Trophoblast cell (in vitro differentiated cells and primary cell): ENCODE measurements around the gene KIF21B.
A peak's percentile ranks its signal among the peaks of the same experiment; 100 is the strongest.

ENCODE experiments used
- DNase-seq, 2 donors: peaks; one replicate each; pipeline ENCODE4 v3.0.0-alpha.2; 2016
- H2AFZ ChIP-seq: 2 replicates; pipeline ENCODE4 v1.6.1; 2013; ENCODE audit warnings: low read length, moderate library complexity, mild to moderate bottlenecking; ENCODE audit not compliant: insufficient read depth, poor library complexity
- H2AK5ac ChIP-seq: 2 replicates; pipeline ENCODE4 v1.6.1; 2013; ENCODE audit warnings: mild to moderate bottlenecking, low read length
- H2BK120ac ChIP-seq: 2 replicates; pipeline ENCODE4 v1.6.1; 2013; ENCODE audit warnings: low read length, mild to moderate bottlenecking, moderate library complexity; ENCODE audit not compliant: insufficient read depth, poor library complexity
- H2BK12ac ChIP-seq: 2 replicates; pipeline ENCODE4 v1.6.1; 2013; ENCODE audit warnings: mild to moderate bottlenecking, low read length, moderate library complexity
- H2BK5ac ChIP-seq: 2 replicates; pipeline ENCODE4 v1.6.1; 2013; ENCODE audit warnings: low read length, low read depth, moderate library complexity, mild to moderate bottlenecking; ENCODE audit not compliant: poor library complexity
- H3K14ac ChIP-seq: 2 replicates; pipeline ENCODE4 v1.6.1; 2013; ENCODE audit warnings: mild to moderate bottlenecking, low read length
- H3K18ac ChIP-seq: 2 replicates; pipeline ENCODE4 v1.6.1; 2013; ENCODE audit warnings: mild to moderate bottlenecking, low read length
- H3K23ac ChIP-seq: 2 replicates; pipeline ENCODE4 v1.6.1; 2013; ENCODE audit warnings: low read length
- H3K27ac ChIP-seq: 2 replicates; pipeline ENCODE4 v1.5.1; 2013; ENCODE audit warnings: low read depth, mild to moderate bottlenecking, inconsistent platforms, low read length, moderate library complexity
- H3K27me3 ChIP-seq: 2 replicates; pipeline ENCODE4 v1.6.1; 2013; ENCODE audit warnings: inconsistent platforms, mild to moderate bottlenecking, low read length, moderate library complexity; ENCODE audit not compliant: insufficient read depth
- H3K36me3 ChIP-seq, 2 experiments: 1 replicate in 1 of 2; 2 replicates in 1 of 2; pipeline ENCODE4 v1.6.1; 2013; ENCODE audit warnings: low read length in 2 of 2, mild to moderate bottlenecking in 2 of 2, moderate library complexity in 1 of 2; ENCODE audit not compliant: insufficient read depth in 2 of 2, control insufficient read depth in 1 of 2
- H3K4ac ChIP-seq: 2 replicates; pipeline ENCODE4 v1.6.1; 2013; ENCODE audit warnings: low read depth, mild to moderate bottlenecking, low read length, moderate library complexity
- H3K4me1 ChIP-seq, 2 experiments: 1 replicate in 1 of 2; 2 replicates in 1 of 2; pipeline ENCODE4 v1.6.1; 2013; ENCODE audit warnings: low read length in 2 of 2, mild to moderate bottlenecking in 2 of 2, moderate library complexity in 1 of 2; ENCODE audit not compliant: insufficient read depth in 2 of 2, control insufficient read depth in 1 of 2
- H3K4me2 ChIP-seq: 2 replicates; pipeline ENCODE4 v1.6.1; 2013; ENCODE audit warnings: inconsistent platforms, mild to moderate bottlenecking, low read length, moderate library complexity
- H3K4me3 ChIP-seq: 2 replicates; pipeline ENCODE4 v1.5.1; 2013; ENCODE audit warnings: mild to moderate bottlenecking, low read depth, low read length, inconsistent platforms
- H3K79me1 ChIP-seq: one replicate; pipeline ENCODE4 v1.6.1; 2013; ENCODE audit warnings: low read length
- H3K79me2 ChIP-seq: 2 replicates; pipeline ENCODE4 v1.6.1; 2013; ENCODE audit warnings: low read length, mild to moderate bottlenecking; ENCODE audit not compliant: control insufficient read depth, insufficient read depth, poor library complexity
- H3K9ac ChIP-seq: 2 replicates; pipeline ENCODE4 v1.6.1; 2013; ENCODE audit warnings: mild to moderate bottlenecking, low read length
- H3K9me3 ChIP-seq: 2 replicates; pipeline ENCODE4 v1.6.1; 2013; ENCODE audit warnings: low read depth, mild to moderate bottlenecking, control low read depth, inconsistent platforms, low read length; ENCODE audit not compliant: insufficient read depth
- H4K12ac ChIP-seq: 2 replicates; pipeline ENCODE4 v1.6.1; 2013; ENCODE audit warnings: low read depth, mild to moderate bottlenecking, low read length, moderate library complexity
- H4K8ac ChIP-seq: 2 replicates; pipeline ENCODE4 v1.6.1; 2013; ENCODE audit warnings: low read depth, mild to moderate bottlenecking, low read length, moderate library complexity
- H4K91ac ChIP-seq: one replicate; pipeline ENCODE4 v1.6.1; 2013; ENCODE audit warnings: low read depth, mild to moderate bottlenecking, low read length, moderate library complexity
- WGBS: extraction: QIAGEN DNeasy Blood & Tissue Kit; methylation state at CpG from one replicate; pipeline ENCODE4 v1.1.7; 2013; ENCODE audit warnings: missing lambda C conversion rate; ENCODE audit not compliant: insufficient read length, insufficient coverage; ENCODE audit errors: extremely low coverage; 5-methylcytosine and 5-hydroxymethylcytosine counted together

Gene KIF21B

DNA sequence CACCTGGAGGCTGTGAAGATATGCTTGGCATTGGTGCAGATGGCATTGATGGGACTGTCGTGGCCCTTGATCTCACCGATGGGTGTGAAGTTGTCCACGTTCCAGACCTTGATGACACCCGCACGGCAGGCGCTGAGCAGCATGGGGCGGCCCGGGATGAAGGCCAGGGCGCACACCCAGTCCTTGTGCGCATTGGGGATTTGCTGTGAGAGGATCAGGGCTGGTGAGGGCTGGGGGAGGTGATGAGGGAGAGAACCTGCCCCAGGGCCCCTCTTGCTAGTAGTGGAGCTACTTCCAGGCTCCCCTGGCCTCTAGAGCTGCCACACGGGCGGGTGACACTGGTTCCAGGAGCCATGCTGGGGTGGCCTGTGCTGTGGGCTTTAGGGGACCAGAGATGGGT is 48.8 kb downstream of the KIF21B start:
- no CpG with 5 or more reads among the region's 12 CpGs for WGBS
- H4K12ac ChIP-seq: no peak overlapping the region
- no peak overlapping the region for H3K4me2 ChIP-seq
- no peak for DNase-seq
- H3K79me2 ChIP-seq: no peaks in the 10 kb centered on the region
- no peak overlapping the region for H2BK5ac ChIP-seq
- H3K4me1 ChIP-seq: no peaks in the 10 kb centered on the region
- no peaks in the 10 kb centered on the region for H3K36me3 ChIP-seq
- H3K14ac ChIP-seq: no peak overlapping the region
- no peak overlapping the region for H2BK12ac ChIP-seq
- no peak overlapping the region for H3K27ac ChIP-seq
- no peak overlapping the region for H4K91ac ChIP-seq
- H3K4me3 ChIP-seq: no peak overlapping the region
- H2AK5ac ChIP-seq: no peak overlapping the region
- no peak overlapping the region for H3K4ac ChIP-seq
- peaks cover 3% of the 10 kb centered on the region for H3K9me3 ChIP-seq
- H4K8ac ChIP-seq: no peak overlapping the region
- no peak overlapping the region for H3K18ac ChIP-seq
- no peaks in the 10 kb centered on the region for H3K27me3 ChIP-seq
- H3K23ac ChIP-seq: no peak overlapping the region
- H3K9ac ChIP-seq: no peak overlapping the region
- H2AFZ ChIP-seq: no peak overlapping the region
- no peak overlapping the region for H2BK120ac ChIP-seq
- H3K79me1 ChIP-seq: peaks cover 2% of the 10 kb centered on the region

DNA sequence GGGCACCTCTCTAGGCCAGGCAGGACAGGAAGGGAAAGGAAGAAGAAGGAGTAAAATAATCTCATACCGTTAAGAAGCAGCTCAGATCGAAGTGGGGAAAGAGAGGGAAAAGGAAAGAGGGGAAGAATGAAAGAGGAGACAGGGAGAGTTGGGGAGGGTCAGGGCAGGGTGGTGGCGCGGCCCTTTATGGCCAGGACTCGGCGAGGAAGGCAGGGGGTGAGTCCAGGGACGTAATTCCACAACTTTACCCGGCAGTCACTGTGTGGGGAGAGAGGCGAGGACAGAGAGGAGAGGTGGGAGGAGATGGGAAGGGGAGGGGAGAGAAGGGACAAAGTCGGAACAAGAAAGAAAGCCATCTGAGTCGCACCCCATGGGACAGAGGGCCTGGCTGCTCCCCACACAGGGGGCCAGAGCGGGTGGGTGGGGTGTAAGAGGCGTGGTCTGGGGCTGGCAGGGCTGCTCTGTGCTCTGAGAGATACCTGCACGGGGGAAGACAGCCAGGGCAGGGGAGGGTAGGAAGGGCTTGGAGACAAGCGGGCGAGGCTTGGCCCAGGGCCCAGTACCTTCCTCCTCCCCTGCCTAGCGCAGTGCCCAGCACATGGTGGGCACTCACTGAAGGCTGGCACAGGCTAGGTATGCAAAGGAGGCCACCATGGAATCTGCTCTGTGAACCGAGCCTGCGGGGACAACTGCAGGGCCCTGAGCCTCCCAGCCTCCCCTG is 49.4 kb downstream of the KIF21B start:
- Histone ChIP-seq H4K8ac (no peak overlapping the region), H3K9me3 (no peaks in the 10 kb centered on the region), H2AFZ (no peak overlapping the region), H3K9ac (no peak overlapping the region), H2BK12ac (no peak overlapping the region), H2BK120ac (no peak overlapping the region), H3K14ac (no peak overlapping the region), H3K27me3 (no peaks in the 10 kb centered on the region), H3K79me1 (peaks cover 2% of the 10 kb centered on the region), H3K4ac (no peak overlapping the region), H3K18ac (no peak overlapping the region), H3K4me1 (no peaks in the 10 kb centered on the region), H2BK5ac (no peak overlapping the region), H3K4me3 (no peak overlapping the region), H3K23ac (no peak overlapping the region), H3K4me2 (no peak overlapping the region), H3K79me2 (no peaks in the 10 kb centered on the region), H2AK5ac (no peak overlapping the region), H4K12ac (no peak overlapping the region), H3K36me3 (no peaks in the 10 kb centered on the region), H4K91ac (no peak overlapping the region), H3K27ac (no peak overlapping the region)
- WGBS: no CpG with 5 or more reads among the region's 19 CpGs
- DNase-seq: no peak

DNA sequence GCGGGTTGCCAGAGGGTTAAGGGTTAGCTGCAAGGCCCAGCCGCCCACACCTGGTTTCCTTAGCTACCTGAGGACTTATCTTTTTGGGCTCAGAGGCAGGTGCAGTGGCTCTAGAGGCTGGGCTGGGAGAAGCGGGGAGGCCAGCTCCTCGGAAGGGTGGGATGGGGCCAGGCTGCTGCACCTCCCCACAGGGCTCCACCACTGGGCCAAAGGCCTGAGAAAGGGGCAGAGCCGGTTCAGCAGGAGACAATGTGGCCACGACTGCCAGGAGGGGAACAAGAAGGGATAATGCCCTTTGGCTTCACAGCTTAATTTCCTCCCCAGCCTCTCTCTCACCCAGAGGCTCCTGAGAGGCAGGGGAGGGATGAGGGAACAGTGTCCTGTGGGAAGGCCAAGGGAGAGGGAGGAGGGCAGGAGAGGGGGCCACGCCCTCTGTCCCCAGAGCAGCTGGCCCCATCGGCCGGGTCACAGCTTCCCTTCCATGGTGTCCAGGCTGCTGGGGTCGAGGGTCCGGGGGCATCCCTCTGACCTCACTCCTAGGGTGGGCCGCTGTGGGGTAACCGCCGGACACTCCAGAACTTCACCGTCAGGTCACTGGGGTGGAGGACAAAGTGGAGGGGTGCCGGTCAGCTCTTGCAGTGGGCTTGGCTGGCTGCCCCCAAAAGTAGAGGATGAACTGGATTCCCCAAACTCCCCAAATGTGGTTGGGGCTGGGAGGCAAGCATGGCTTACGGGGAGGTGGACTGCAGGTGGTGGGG is 50.4 kb downstream of the KIF21B start:
- Histone ChIP-seq H3K27me3 (no peaks in the 10 kb centered on the region), H3K4me3 (no peak overlapping the region), H3K4ac (no peak overlapping the region), H4K12ac (no peak overlapping the region), H3K4me1 (no peaks in the 10 kb centered on the region), H3K4me2 (no peak overlapping the region), H3K36me3 (no peaks in the 10 kb centered on the region), H4K8ac (no peak overlapping the region), H2BK120ac (no peak overlapping the region), H3K18ac (no peak overlapping the region), H3K79me1 (peaks cover 2% of the 10 kb centered on the region), H3K9me3 (no peaks in the 10 kb centered on the region), H2AFZ (no peak overlapping the region), H3K23ac (no peak overlapping the region), H3K79me2 (no peaks in the 10 kb centered on the region), H3K27ac (no peak overlapping the region), H4K91ac (no peak overlapping the region), H3K14ac (no peak overlapping the region), H2BK5ac (no peak overlapping the region), H3K9ac (no peak overlapping the region), H2BK12ac (no peak overlapping the region), H2AK5ac (no peak overlapping the region)
- WGBS: no CpG with 5 or more reads among the region's 17 CpGs
- DNase-seq: peak in 1 of 2 donors; percentile 21

GRCh38 chr1:200971955-200972711 is 51.4 kb downstream of the KIF21B start:
- H3K4ac ChIP-seq: no peak overlapping the region
- no peak overlapping the region for H3K4me3 ChIP-seq
- WGBS: no CpG with 5 or more reads among the region's 34 CpGs
- no peaks in the 10 kb centered on the region for H3K9me3 ChIP-seq
- no peak overlapping the region for H2AK5ac ChIP-seq
- H3K4me1 ChIP-seq: no peaks in the 10 kb centered on the region
- no peak overlapping the region for H2BK120ac ChIP-seq
- no peaks in the 10 kb centered on the region for H3K36me3 ChIP-seq
- no peaks in the 10 kb centered on the region for H3K79me2 ChIP-seq
- H3K27ac ChIP-seq: no peak overlapping the region
- peak; percentile 11 to 68 for DNase-seq
- peaks cover 2% of the 10 kb centered on the region for H3K79me1 ChIP-seq
- no peak overlapping the region for H2BK12ac ChIP-seq
- H4K8ac ChIP-seq: no peak overlapping the region
- H4K12ac ChIP-seq: peak overlapping the region; percentile 8
- H3K4me2 ChIP-seq: no peak overlapping the region
- H4K91ac ChIP-seq: no peak overlapping the region
- no peak overlapping the region for H2AFZ ChIP-seq
- no peak overlapping the region for H3K23ac ChIP-seq
- no peak overlapping the region for H3K18ac ChIP-seq
- H3K14ac ChIP-seq: no peak overlapping the region
- no peak overlapping the region for H2BK5ac ChIP-seq
- H3K9ac ChIP-seq: no peak overlapping the region
- no peaks in the 10 kb centered on the region for H3K27me3 ChIP-seq
